Loucy (cell line): ENCODE data around the gene PRG2.

ENCODE experiments used
- H2AFZ ChIP-seq: fragments of 200-600 bp; sonication (generic); 2 replicates; pipeline ENCODE4 v1.6.0; 2016; ENCODE audit warnings: antibody characterized with exemption, mild to moderate bottlenecking, low read length, moderate library complexity
- H3F3A ChIP-seq: fragments of 200-600 bp; 2 replicates; pipeline ENCODE4 v1.6.0; 2016; ENCODE audit warnings: antibody characterized with exemption, low read depth, mild to moderate bottlenecking
- H3K27me3 ChIP-seq: fragments of 200-600 bp; sonication (generic); 2 replicates; pipeline ENCODE4 v1.6.1; 2014; ENCODE audit warnings: low read length, mild to moderate bottlenecking; ENCODE audit not compliant: insufficient read depth, poor library complexity, severe bottlenecking
- H3K36me3 ChIP-seq: fragments of 200-600 bp; sonication (generic); 2 replicates; pipeline ENCODE4 v1.6.1; 2016; ENCODE audit warnings: low read length; ENCODE audit not compliant: insufficient read depth
- H3K4me1 ChIP-seq: fragments of 200-600 bp; sonication (generic); 2 replicates; pipeline ENCODE4 v1.5.1; 2014; ENCODE audit warnings: low read length, mild to moderate bottlenecking; ENCODE audit not compliant: insufficient read depth, poor library complexity, severe bottlenecking
- H3K4me2 ChIP-seq: fragments of 200-600 bp; sonication (generic); 2 replicates; pipeline ENCODE4 v1.6.0; 2014; ENCODE audit warnings: antibody characterized with exemption, low read length, low read depth, mild to moderate bottlenecking; ENCODE audit not compliant: poor library complexity, severe bottlenecking
- H3K4me3 ChIP-seq: fragments of 200-600 bp; sonication (generic); 2 replicates; pipeline ENCODE4 v1.5.1; 2014; ENCODE audit warnings: low read length, mild to moderate bottlenecking, mixed read lengths; ENCODE audit not compliant: poor library complexity, severe bottlenecking
- H3K79me2 ChIP-seq: fragments of 200-600 bp; sonication (generic); 2 replicates; pipeline ENCODE4 v1.6.1; 2014; ENCODE audit warnings: low read length; ENCODE audit not compliant: insufficient read depth
- H3K9ac ChIP-seq: fragments of 200-600 bp; sonication (generic); 2 replicates; pipeline ENCODE4 v1.6.0; 2014; ENCODE audit warnings: mild to moderate bottlenecking, low read depth, low read length, moderate library complexity; ENCODE audit not compliant: poor library complexity, severe bottlenecking
- H3K9me2 ChIP-seq: fragments of 200-600 bp; sonication (generic); replicated peaks from 2 replicates; pipeline ENCODE4 v1.6.1; 2016; ENCODE audit warnings: low read depth, low read length, mixed read lengths
- H3K9me3 ChIP-seq: fragments of 200-600 bp; sonication (generic); 2 replicates; pipeline ENCODE4 v1.6.1; 2014; ENCODE audit warnings: mild to moderate bottlenecking, antibody characterized with exemption, low read length, low read depth; ENCODE audit not compliant: insufficient read depth
- H4K20me1 ChIP-seq: fragments of 200-600 bp; sonication (generic); 2 replicates; pipeline ENCODE4 v1.6.0; 2014; ENCODE audit warnings: antibody characterized with exemption, low read length, mild to moderate bottlenecking; ENCODE audit not compliant: insufficient read depth, poor library complexity, severe bottlenecking
- EZH2phosphoT487 ChIP-seq: fragments of 200-600 bp; IDR thresholded peaks from 2 replicates; pipeline ENCODE4 v1.6.1; 2018; ENCODE audit warnings: antibody characterized with exemption, mild to moderate bottlenecking, moderate library complexity, borderline replicate concordance
- TF ChIP-seq, protein P1 (sequence below): fragments of 200-600 bp; sonication (generic); conservative IDR thresholded peaks from 2 replicates; pipeline ENCODE4 v1.5.1; 2014; ENCODE audit warnings: mild to moderate bottlenecking, antibody characterized with exemption, low read length

Gene PRG2

DNA sequence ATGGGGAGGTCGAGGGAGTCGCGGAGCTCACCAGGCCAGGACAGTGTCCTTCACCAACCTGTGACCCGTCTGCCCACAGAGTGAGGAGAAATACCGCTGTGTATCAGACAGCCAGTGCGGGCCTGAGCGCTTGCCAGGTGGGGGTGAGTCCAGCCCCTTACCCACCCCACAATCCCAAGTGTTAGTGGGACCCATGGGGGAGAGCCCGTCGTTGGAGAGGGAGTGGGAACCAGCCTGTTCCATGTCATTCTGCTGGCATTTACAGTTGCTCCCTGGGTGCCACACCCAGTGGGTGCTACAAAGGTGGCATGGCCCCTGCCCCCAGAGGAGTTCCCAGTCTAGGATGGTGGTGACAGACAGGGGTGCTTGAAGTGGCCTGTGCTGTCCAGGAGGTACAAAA lies 43.1 kb downstream of the PRG2 start:
- no peak for TF ChIP-seq EZH2phosphoT487
- TF ChIP-seq, protein P1, sequence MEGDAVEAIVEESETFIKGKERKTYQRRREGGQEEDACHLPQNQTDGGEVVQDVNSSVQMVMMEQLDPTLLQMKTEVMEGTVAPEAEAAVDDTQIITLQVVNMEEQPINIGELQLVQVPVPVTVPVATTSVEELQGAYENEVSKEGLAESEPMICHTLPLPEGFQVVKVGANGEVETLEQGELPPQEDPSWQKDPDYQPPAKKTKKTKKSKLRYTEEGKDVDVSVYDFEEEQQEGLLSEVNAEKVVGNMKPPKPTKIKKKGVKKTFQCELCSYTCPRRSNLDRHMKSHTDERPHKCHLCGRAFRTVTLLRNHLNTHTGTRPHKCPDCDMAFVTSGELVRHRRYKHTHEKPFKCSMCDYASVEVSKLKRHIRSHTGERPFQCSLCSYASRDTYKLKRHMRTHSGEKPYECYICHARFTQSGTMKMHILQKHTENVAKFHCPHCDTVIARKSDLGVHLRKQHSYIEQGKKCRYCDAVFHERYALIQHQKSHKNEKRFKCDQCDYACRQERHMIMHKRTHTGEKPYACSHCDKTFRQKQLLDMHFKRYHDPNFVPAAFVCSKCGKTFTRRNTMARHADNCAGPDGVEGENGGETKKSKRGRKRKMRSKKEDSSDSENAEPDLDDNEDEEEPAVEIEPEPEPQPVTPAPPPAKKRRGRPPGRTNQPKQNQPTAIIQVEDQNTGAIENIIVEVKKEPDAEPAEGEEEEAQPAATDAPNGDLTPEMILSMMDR: no peak
- H2AFZ ChIP-seq: no peak overlapping the region
- H3K79me2 ChIP-seq: no peaks in the 10 kb centered on the region
- no peaks in the 10 kb centered on the region for H3K36me3 ChIP-seq
- no peaks in the 10 kb centered on the region for H3K27me3 ChIP-seq
- H3K9me2 ChIP-seq: no peaks in the 10 kb centered on the region
- no peak overlapping the region for H3K4me2 ChIP-seq
- H4K20me1 ChIP-seq: no peaks in the 10 kb centered on the region
- H3K9ac ChIP-seq: no peak overlapping the region
- 0 out of 2 replicates have a peak, but pooled peaks cover 4% of the 10 kb centered on the region for H3K9me3 ChIP-seq
- H3K4me1 ChIP-seq: peaks cover 7% of the 10 kb centered on the region
- no peak overlapping the region for H3K4me3 ChIP-seq
- no peaks in the 10 kb centered on the region for H3F3A ChIP-seq

DNA sequence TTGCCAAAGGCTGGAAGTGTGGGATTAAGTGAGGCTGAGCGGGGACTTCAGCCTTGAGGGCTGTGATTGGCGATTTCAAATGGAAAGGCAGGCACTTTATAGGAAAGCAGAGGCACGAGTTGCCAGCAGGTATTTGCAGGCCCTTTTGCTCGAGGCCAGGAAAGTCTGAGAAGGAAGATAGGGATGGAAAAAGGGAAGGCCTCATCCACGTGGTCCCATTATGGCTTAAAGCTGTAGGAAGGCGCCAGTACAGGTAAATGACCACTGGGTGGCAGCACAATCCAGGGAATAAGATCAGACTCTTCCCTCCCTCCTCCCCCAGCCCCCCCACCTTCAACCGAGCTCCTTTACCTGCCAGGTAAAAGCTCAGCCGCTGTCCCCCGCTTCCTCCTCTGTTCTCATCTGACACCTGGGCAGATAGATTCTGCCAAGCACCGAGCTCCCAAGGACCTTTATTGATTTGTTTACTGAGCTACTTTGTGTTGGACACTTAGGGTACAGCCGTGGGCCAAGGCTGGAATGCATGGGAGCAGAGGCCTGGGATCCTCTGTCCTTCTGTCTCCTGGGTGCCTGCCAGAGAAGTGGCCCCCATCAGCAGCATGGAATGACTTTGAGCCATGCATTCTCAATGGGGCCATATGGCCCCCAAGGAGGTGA lies 44.8 kb downstream of the PRG2 start:
- no peaks in the 10 kb centered on the region for H3K79me2 ChIP-seq
- H3K4me1 ChIP-seq: peaks cover 7% of the 10 kb centered on the region
- no peak overlapping the region for H3K9ac ChIP-seq
- H3K4me2 ChIP-seq: no peak overlapping the region
- no peaks in the 10 kb centered on the region for H3K27me3 ChIP-seq
- H3F3A ChIP-seq: no peaks in the 10 kb centered on the region
- H2AFZ ChIP-seq: peak overlapping the region; percentile 54
- no peaks in the 10 kb centered on the region for H3K9me2 ChIP-seq
- no peak overlapping the region for H3K4me3 ChIP-seq
- no peaks in the 10 kb centered on the region for H4K20me1 ChIP-seq
- H3K9me3 ChIP-seq: no peaks in the 10 kb centered on the region
- H3K36me3 ChIP-seq: no peaks in the 10 kb centered on the region
- TF ChIP-seq, protein P1: peak; percentile 74
- no peak for TF ChIP-seq EZH2phosphoT487

GRCh38 chr11:57344826-57345225 lies 45.6 kb downstream of the PRG2 start:
- no peaks in the 10 kb centered on the region for H3K36me3 ChIP-seq
- H3K79me2 ChIP-seq: no peaks in the 10 kb centered on the region
- H3K9ac ChIP-seq: no peak overlapping the region
- no peaks in the 10 kb centered on the region for H3K27me3 ChIP-seq
- TF ChIP-seq EZH2phosphoT487: no peak
- TF ChIP-seq, protein P1: no peak
- no peaks in the 10 kb centered on the region for H3K9me3 ChIP-seq
- H3K4me3 ChIP-seq: no peak overlapping the region
- H4K20me1 ChIP-seq: no peaks in the 10 kb centered on the region
- H3K9me2 ChIP-seq: no peaks in the 10 kb centered on the region
- peak overlapping the region; percentile 54; the same call in 1 of the 2 replicates for H2AFZ ChIP-seq
- H3K4me1 ChIP-seq: peaks cover 9% of the 10 kb centered on the region
- no peak overlapping the region for H3K4me2 ChIP-seq
- H3F3A ChIP-seq: no peaks in the 10 kb centered on the region
